Calu3 (cell line): Measurements from ENCODE around the gene PTCH2. TPM values are rescaled to one million over a fixed set of nuclear protein-coding genes. Genes with fewer than 3 reads are reported as not detected.

ENCODE experiments used
- BruUV-seq: library from RNA; stranded (reverse); fragments of 400-500 nt; replicated peaks from 2 replicates; lab custom pipeline; 2021; lab: Mats Ljungman, UMichigan
- CTCF ChIA-PET: fragments of 300-600 bp; sonication (Branson Sonifier 250); formaldehyde crosslinking; loops from one replicate; lab custom pipeline; 2022; ENCODE audit warnings: antibody characterized with exemption; lab: Charles Lee
- DNase-seq: peaks from one replicate; pipeline ENCODE4 v3.0.0; 2022
- H3K27ac Mint-ChIP-seq: one replicate; pipeline ENCODE4 v1.8.0; 2022; ENCODE audit warnings: mixed read lengths; ENCODE audit not compliant: unreplicated experiment
- H3K27me3 Mint-ChIP-seq: one replicate; pipeline ENCODE4 v1.8.0; 2022; ENCODE audit warnings: mixed read lengths; ENCODE audit not compliant: unreplicated experiment
- H3K36me3 Mint-ChIP-seq: one replicate; pipeline ENCODE4 v1.8.0; 2022; ENCODE audit warnings: mild to moderate bottlenecking, moderate library complexity, mixed read lengths; ENCODE audit not compliant: insufficient read depth, unreplicated experiment
- H3K4me1 Mint-ChIP-seq: one replicate; pipeline ENCODE4 v1.8.0; 2022; ENCODE audit warnings: mild to moderate bottlenecking, low read depth, mixed read lengths; ENCODE audit not compliant: unreplicated experiment
- H3K4me3 Mint-ChIP-seq: one replicate; pipeline ENCODE4 v1.8.0; 2022; ENCODE audit warnings: mild to moderate bottlenecking, low read depth, moderate library complexity, mixed read lengths; ENCODE audit not compliant: unreplicated experiment
- H3K9me3 Mint-ChIP-seq: one replicate; pipeline ENCODE4 v1.8.0; 2022; ENCODE audit warnings: low read depth, mixed read lengths; ENCODE audit not compliant: unreplicated experiment
- intact Hi-C: fragments of 100-400 bp; cut with micrococcal nuclease; formaldehyde crosslinking; loops from one replicate; pipeline ENCODE4 v1.10.0; 2022; ENCODE audit not compliant: unreplicated experiment
- total RNA-seq: library from RNA; stranded (reverse); gene quantifications from 2 replicates; pipeline ENCODE4 v1.2.3, GENCODE V29; 2022
- TF ChIP-seq, protein P1 (sequence below): fragments of 200-600 bp; IDR thresholded peaks from one replicate; pipeline ENCODE4 v1.8.0; 2022; ENCODE audit warnings: antibody characterized with exemption; ENCODE audit not compliant: unreplicated experiment

Gene PTCH2
- total RNA-seq, 1 experiment from 2014 or later: 0.78 TPM

DNA sequence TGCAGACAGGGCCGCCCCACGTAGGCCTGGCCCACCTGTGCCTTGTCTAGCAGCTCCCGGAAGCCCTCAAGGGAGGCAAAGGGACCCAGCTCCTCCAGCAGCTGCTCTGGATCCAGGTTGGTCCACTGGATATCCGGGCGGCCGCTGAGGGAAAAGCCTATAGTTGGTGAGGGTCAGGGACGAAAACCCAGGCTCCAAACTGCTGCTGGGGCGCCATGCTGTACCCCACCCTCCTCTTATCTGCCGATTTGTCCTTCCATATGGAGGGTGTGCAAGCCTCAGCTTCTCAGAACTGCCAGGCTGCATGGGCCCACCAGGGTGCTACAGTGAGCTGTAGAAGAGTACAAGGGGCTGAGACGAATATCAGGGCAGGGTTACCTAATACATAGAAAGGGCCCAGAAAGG, 12.2 kb downstream of the PTCH2 start:
- no peak for DNase-seq
- BruUV-seq: no TSS peak
- H3K27me3 Mint-ChIP-seq: no peaks in the 10 kb centered on the region
- intact Hi-C loops: no loop called here
- H3K27ac Mint-ChIP-seq: no peak overlapping the region
- TF ChIP-seq, protein P1, sequence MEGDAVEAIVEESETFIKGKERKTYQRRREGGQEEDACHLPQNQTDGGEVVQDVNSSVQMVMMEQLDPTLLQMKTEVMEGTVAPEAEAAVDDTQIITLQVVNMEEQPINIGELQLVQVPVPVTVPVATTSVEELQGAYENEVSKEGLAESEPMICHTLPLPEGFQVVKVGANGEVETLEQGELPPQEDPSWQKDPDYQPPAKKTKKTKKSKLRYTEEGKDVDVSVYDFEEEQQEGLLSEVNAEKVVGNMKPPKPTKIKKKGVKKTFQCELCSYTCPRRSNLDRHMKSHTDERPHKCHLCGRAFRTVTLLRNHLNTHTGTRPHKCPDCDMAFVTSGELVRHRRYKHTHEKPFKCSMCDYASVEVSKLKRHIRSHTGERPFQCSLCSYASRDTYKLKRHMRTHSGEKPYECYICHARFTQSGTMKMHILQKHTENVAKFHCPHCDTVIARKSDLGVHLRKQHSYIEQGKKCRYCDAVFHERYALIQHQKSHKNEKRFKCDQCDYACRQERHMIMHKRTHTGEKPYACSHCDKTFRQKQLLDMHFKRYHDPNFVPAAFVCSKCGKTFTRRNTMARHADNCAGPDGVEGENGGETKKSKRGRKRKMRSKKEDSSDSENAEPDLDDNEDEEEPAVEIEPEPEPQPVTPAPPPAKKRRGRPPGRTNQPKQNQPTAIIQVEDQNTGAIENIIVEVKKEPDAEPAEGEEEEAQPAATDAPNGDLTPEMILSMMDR: no peak
- H3K9me3 Mint-ChIP-seq: no peaks in the 10 kb centered on the region
- H3K4me3 Mint-ChIP-seq: no peak overlapping the region
- CTCF ChIA-PET: no interaction called here
- no peaks in the 10 kb centered on the region for H3K36me3 Mint-ChIP-seq
- no peaks in the 10 kb centered on the region for H3K4me1 Mint-ChIP-seq

DNA sequence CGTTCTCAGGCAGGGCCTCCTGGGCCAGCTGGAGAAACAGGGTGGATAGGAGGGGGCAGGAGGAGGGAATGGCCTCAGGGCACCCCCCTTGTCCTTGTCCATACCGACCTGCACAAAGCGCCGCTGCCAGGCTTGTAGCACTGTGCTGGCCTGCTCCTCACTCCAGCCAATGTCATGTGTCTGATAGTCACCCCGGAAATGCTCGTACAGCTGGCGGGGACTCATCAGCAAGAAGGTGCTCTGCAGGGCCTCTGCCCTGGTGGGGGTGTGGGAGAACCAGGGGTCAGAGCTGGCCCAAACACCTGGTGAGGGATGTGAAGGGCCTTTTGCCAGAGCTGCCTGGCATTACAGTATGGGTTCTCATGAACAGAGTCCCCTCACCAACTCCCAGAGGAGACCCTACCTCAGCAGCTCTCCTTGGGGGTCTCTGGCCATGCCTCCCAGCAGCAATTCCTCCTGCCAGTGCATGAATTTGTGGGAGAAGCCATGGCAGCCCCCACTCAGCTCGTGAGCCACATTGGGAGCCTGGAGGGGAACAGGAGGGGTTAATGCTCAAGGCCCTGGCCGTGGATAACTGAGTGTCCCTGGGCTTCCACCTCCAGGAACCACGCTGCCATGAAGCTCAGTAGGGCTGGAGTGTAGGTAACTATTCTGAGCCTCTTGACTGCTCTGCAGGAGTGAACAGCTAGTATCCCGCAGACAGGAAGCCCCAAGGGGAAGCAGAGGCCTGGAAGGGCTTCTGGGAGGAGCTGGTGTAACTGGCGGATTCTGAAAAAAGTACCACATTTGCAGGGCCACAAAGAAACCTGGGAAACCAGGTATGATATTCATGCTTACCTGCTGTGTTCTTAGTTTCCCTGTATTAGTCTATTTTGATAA, 13.3 kb downstream of the PTCH2 start:
- BruUV-seq: no TSS peak
- TF ChIP-seq, protein P1: no peak
- Mint-ChIP-seq H3K4me3 (no peak overlapping the region), H3K36me3 (no peaks in the 10 kb centered on the region), H3K9me3 (no peaks in the 10 kb centered on the region), H3K4me1 (no peaks in the 10 kb centered on the region), H3K27me3 (no peaks in the 10 kb centered on the region), H3K27ac (no peak overlapping the region)
- no peak for DNase-seq
- intact Hi-C loops: no loop called here
- CTCF ChIA-PET: no interaction called here

DNA sequence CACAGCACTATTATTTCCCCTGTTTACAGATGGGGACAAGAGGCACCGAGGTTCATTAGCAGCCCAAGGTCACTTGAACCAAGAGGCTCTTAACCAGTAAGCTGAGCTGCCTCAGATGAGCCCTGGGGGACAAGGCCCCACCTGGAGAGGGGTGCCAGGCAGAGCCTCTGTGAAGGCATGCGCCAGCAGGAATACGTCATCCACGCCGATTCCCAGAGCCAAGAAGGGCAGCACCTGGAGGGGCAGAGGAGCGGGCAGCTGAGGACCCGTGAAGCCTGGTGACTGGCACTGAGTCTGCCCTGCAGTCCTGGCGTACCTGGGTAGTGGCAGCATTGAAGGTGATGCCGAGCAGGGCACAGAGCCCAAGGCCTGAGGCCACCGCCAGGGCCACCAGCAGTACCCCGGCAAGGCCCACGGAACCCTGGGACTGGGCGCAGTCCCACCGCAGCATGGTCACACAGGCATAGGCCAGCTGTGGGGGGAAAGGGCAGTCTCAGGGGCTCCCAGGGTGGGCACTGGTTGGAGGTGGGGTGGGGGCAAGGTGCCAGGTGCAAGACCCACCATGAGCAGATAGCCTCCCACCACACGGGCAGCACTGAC, 14.1 kb downstream of the PTCH2 start:
- no peaks in the 10 kb centered on the region for H3K27me3 Mint-ChIP-seq
- DNase-seq: no peak
- H3K36me3 Mint-ChIP-seq: no peaks in the 10 kb centered on the region
- no peaks in the 10 kb centered on the region for H3K4me1 Mint-ChIP-seq
- H3K4me3 Mint-ChIP-seq: no peak overlapping the region
- intact Hi-C loops: no loop called here
- TF ChIP-seq, protein P1: no peak
- CTCF ChIA-PET: no interaction called here
- H3K9me3 Mint-ChIP-seq: no peaks in the 10 kb centered on the region
- H3K27ac Mint-ChIP-seq: no peak overlapping the region
- no TSS peak for BruUV-seq

DNA sequence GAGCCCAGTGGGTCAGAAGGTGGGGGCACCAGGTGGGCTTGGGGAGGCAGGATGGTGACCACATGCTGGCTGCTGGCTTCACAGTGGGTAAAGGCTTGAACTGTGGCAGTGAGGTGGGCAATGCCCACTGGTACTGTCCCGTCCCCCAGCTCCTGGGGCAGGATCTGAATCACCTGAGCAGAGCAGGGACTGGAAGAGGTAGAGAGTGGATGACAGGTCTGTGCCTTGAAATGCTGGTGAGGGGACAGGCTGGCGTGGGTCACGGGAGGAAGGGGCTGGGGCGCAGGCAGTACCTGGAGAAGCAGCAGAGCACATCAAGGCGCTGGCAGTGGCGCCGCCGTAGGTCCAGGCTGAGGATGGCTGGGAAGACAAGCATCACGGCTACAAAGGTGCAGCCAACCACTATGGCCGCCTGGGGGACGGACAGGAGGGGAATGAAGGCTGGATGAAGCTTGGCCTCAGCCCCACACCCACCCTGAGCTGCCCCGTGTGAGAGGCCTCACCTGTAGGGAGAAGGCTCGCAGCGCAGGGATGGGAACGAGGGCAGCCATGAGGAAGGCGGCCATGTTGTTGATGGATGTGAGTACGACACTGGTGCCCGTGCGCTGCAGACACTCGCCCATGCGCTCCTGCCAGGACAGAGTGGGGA, 14.9 kb downstream of the PTCH2 start:
- Mint-ChIP-seq H3K4me1 (no peaks in the 10 kb centered on the region), H3K9me3 (no peaks in the 10 kb centered on the region), H3K27ac (no peak overlapping the region), H3K36me3 (no peaks in the 10 kb centered on the region), H3K27me3 (no peaks in the 10 kb centered on the region), H3K4me3 (no peak overlapping the region)
- no peak for DNase-seq
- BruUV-seq: no TSS peak
- CTCF ChIA-PET: no interaction called here
- intact Hi-C loops: no loop called here
- TF ChIP-seq, protein P1: no peak
